GM12878 (cell line): ENCODE results near the gene ANKIB1. TPM values are rescaled to one million over a fixed set of nuclear protein-coding genes. Genes with fewer than 3 reads are reported as not detected.
A peak's percentile ranks its signal among the peaks of the same experiment; 100 is the strongest.

Experiments used
- BCL11A ChIP-seq: IDR thresholded peaks from 2 replicates; pipeline ENCODE4 v1.6.1; 2011; ENCODE audit warnings: low read depth, low read length
- CHD4 ChIP-seq: fragments of 200-600 bp; sonication (generic); IDR thresholded peaks from 2 replicates; pipeline ENCODE4 v1.6.1; 2016; ENCODE audit warnings: mild to moderate bottlenecking
- CREM ChIP-seq: IDR thresholded peaks from 2 replicates; pipeline ENCODE4 v1.6.1; 2014; ENCODE audit warnings: antibody characterized with exemption, low read depth
- CTCF ChIP-seq, 3 experiments: IDR thresholded peaks in 2 of 3; conservative IDR thresholded peaks in 1 of 3; 2 replicates each; pipeline ENCODE4 v1.5.1; 2011; ENCODE audit warnings: low read depth in 3 of 3, low read length in 3 of 3, mild to moderate bottlenecking in 3 of 3, control low read depth in 2 of 3, moderate library complexity in 2 of 3, inconsistent platforms in 1 of 3, mixed read lengths in 1 of 3; ENCODE audit not compliant: control insufficient read depth in 2 of 3, insufficient read depth in 1 of 3; ENCODE audit errors: extremely low read depth in 1 of 3
- EZH2 ChIP-seq: IDR thresholded peaks from 2 replicates; pipeline ENCODE4 v1.6.1; 2012; ENCODE audit warnings: low read depth, mild to moderate bottlenecking, control low read depth, inconsistent platforms, low read length, borderline replicate concordance; ENCODE audit not compliant: control insufficient read depth
- FOS ChIP-seq: IDR thresholded peaks from 3 replicates; pipeline ENCODE4 v1.6.1; 2011; ENCODE audit warnings: borderline replicate concordance; ENCODE audit not compliant: insufficient read length; ENCODE audit errors: extremely low read depth
- HSF1 ChIP-seq: fragments of 150-350 bp; IDR thresholded peaks from 2 replicates; pipeline ENCODE4 v1.6.1; 2014; ENCODE audit warnings: mild to moderate bottlenecking, low read depth, low read length
- KDM1A ChIP-seq: fragments of 200-600 bp; sonication (generic); IDR thresholded peaks from 2 replicates; pipeline ENCODE4 v1.6.1; 2016; ENCODE audit warnings: borderline replicate concordance
- MEF2B ChIP-seq: fragments of 450-650 bp; IDR thresholded peaks from 2 replicates; pipeline ENCODE4 v1.6.1; 2018; ENCODE audit warnings: mild to moderate bottlenecking, moderate library complexity; ENCODE audit not compliant: partially characterized antibody, poor library complexity, severe bottlenecking
- MTA3 ChIP-seq: IDR thresholded peaks from 2 replicates; pipeline ENCODE4 v1.6.1; 2012; ENCODE audit warnings: low read length, inconsistent platforms, borderline replicate concordance
- NFYA ChIP-seq: IDR thresholded peaks from 2 replicates; pipeline ENCODE4 v1.6.1; 2011; ENCODE audit warnings: low read depth, mild to moderate bottlenecking, low read length, improper control_type of control experiment, borderline replicate concordance
- NR2C1 ChIP-seq: fragments of 450-650 bp; IDR thresholded peaks from 2 replicates; pipeline ENCODE4 v1.6.1; 2017; ENCODE audit warnings: antibody characterized with exemption, mild to moderate bottlenecking, moderate library complexity
- POU2F2 ChIP-seq: IDR thresholded peaks from 3 replicates; pipeline ENCODE4 v1.6.1; 2011; ENCODE audit warnings: low read depth, mild to moderate bottlenecking, low read length, borderline replicate concordance
- RAD21 ChIP-seq: IDR thresholded peaks from 2 replicates; pipeline ENCODE4 v1.6.1; 2011; ENCODE audit warnings: mild to moderate bottlenecking, low read depth, low read length, moderate library complexity; ENCODE audit not compliant: insufficient read depth
- RELA ChIP-seq: fragments of 450-650 bp; IDR thresholded peaks from 2 replicates; pipeline ENCODE4 v1.8.0; 2014; ENCODE audit warnings: borderline replicate concordance; ENCODE audit not compliant: partially characterized antibody
- SMAD1 ChIP-seq: fragments of 450-650 bp; IDR thresholded peaks from 2 replicates; pipeline ENCODE4 v1.6.1; 2018; ENCODE audit warnings: mild to moderate bottlenecking, low read depth; ENCODE audit not compliant: partially characterized antibody
- YY1 ChIP-seq: IDR thresholded peaks from 2 replicates; pipeline ENCODE4 v1.6.1; 2011; ENCODE audit warnings: low read depth, mild to moderate bottlenecking, low read length
- ZNF384 ChIP-seq: IDR thresholded peaks from 2 replicates; pipeline ENCODE4 v1.6.1; 2012; ENCODE audit warnings: low read depth, mild to moderate bottlenecking, low read length, improper control_type of control experiment, borderline replicate concordance
- ZZZ3 ChIP-seq: IDR thresholded peaks from 2 replicates; pipeline ENCODE4 v1.6.1; 2011; ENCODE audit warnings: low read depth; ENCODE audit not compliant: control insufficient read depth, insufficient read length
- polyA plus RNA-seq, 11 experiments: library from polyadenylated mRNA; depleted of rRNA in 4 of 11; unstranded in 6 of 11; stranded (reverse) in 5 of 11; fragments of >200 nt; fragmentation: Nextera tagmentation in 4 of 11; fragmentation: Illumina TruSeq in 1 of 11; extraction: Ambion mirVana in 4 of 11; extraction: Trizol in 1 of 11; gene quantifications; 1 replicate in 1 of 11; 2 replicates in 10 of 11; pipeline versions ENCODE4 v1.2.1 to v1.2.3, GENCODE V29; 2011 to 2016; ENCODE audit warnings: inconsistent platforms in 2 of 11, missing spikeins in 2 of 11, low read depth in 1 of 11
- total RNA-seq, 4 experiments: library from RNA; depleted of rRNA in 3 of 4; stranded (reverse); fragments of >200 nt in 3 of 4; fragmentation: Illumina TruSeq in 1 of 4; extraction: Trizol in 1 of 4; gene quantifications; 2 replicates each; pipeline versions ENCODE4 v1.2.1 to v1.2.3, GENCODE V29; 2013 to 2021
- TF ChIP-seq, protein P1 (sequence below): IDR thresholded peaks from 2 replicates; pipeline ENCODE4 v1.6.1; 2011; ENCODE audit warnings: borderline replicate concordance, low read depth, mild to moderate bottlenecking, moderate library complexity, mixed read lengths, low read length; ENCODE audit not compliant: insufficient read depth; ENCODE audit errors: extremely low read length
- TF ChIP-seq, protein P2 (sequence below): IDR thresholded peaks from 2 replicates; pipeline ENCODE4 v1.6.1; 2012; ENCODE audit warnings: low read depth, low read length, improper control_type of control experiment

The ANKIB1 gene
- total and polyA plus RNA-seq, 10 of the 15 experiments (the other 5 are each of a cell fraction or from before 2014, with no cell fraction given) = 9.0 to 54.0 (median 21.9) TPM

- TF ChIP-seq, protein P1, sequence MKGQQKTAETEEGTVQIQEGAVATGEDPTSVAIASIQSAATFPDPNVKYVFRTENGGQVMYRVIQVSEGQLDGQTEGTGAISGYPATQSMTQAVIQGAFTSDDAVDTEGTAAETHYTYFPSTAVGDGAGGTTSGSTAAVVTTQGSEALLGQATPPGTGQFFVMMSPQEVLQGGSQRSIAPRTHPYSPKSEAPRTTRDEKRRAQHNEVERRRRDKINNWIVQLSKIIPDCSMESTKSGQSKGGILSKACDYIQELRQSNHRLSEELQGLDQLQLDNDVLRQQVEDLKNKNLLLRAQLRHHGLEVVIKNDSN = no peak
- no peak for TF ChIP-seq RAD21
- TF ChIP-seq MEF2B = no peak
- no peak for TF ChIP-seq CHD4
- no peak for TF ChIP-seq ZNF384
- TF ChIP-seq POU2F2 = no peak
- TF ChIP-seq MTA3 = peak; percentile 77; the same call in 1 of the 2 replicates
- peak; percentile 24; the same call in 1 of the 2 replicates for TF ChIP-seq YY1
- no peak for TF ChIP-seq RELA
- no peak for TF ChIP-seq HSF1
- TF ChIP-seq ZZZ3 = no peak
- no peak for TF ChIP-seq FOS
- no peak for TF ChIP-seq NR2C1
- TF ChIP-seq, protein P2, sequence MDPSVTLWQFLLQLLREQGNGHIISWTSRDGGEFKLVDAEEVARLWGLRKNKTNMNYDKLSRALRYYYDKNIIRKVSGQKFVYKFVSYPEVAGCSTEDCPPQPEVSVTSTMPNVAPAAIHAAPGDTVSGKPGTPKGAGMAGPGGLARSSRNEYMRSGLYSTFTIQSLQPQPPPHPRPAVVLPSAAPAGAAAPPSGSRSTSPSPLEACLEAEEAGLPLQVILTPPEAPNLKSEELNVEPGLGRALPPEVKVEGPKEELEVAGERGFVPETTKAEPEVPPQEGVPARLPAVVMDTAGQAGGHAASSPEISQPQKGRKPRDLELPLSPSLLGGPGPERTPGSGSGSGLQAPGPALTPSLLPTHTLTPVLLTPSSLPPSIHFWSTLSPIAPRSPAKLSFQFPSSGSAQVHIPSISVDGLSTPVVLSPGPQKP = peak; percentile 71; the same call in 1 of the 2 replicates
- TF ChIP-seq BCL11A = no peak
- no peak for TF ChIP-seq KDM1A
- peak; percentile 37 to 55 (median 45) for TF ChIP-seq CTCF (IDR thresholded peaks at IDR 0.05 in 2 of 3, conservative IDR thresholded peaks at IDR 0.05 in 1 of 3; ENCODE audit: control insufficient read depth in 2 of 3, extremely low read depth in 1 of 3, insufficient read depth in 1 of 3, low read depth in 3 of 3, low read length in 3 of 3)
- TF ChIP-seq SMAD1 = no peak
- TF ChIP-seq CREM = peak; percentile 77
- no peak for TF ChIP-seq NFYA
- no peak for TF ChIP-seq EZH2
These were observed 202.5 kb downstream of the ANKIB1 start (continued) for GRCh38 chr7:92448205-92448747.
